GM18907 (cell line): ENCODE results near the gene FBLN5.
"Not testable (repeated sequence)": the region's sequence is repeated elsewhere in the genome, so short reads cannot be mapped to it uniquely, and the experiment has no call there.

ENCODE experiments used
- ATAC-seq: cut with Tn5 transposase; IDR thresholded peaks from one replicate; pipeline ENCODE4 v1.9.1; 2021; ENCODE audit warnings: mild to moderate bottlenecking, moderate library complexity; ENCODE audit not compliant: unreplicated experiment

The FBLN5 gene

DNA sequence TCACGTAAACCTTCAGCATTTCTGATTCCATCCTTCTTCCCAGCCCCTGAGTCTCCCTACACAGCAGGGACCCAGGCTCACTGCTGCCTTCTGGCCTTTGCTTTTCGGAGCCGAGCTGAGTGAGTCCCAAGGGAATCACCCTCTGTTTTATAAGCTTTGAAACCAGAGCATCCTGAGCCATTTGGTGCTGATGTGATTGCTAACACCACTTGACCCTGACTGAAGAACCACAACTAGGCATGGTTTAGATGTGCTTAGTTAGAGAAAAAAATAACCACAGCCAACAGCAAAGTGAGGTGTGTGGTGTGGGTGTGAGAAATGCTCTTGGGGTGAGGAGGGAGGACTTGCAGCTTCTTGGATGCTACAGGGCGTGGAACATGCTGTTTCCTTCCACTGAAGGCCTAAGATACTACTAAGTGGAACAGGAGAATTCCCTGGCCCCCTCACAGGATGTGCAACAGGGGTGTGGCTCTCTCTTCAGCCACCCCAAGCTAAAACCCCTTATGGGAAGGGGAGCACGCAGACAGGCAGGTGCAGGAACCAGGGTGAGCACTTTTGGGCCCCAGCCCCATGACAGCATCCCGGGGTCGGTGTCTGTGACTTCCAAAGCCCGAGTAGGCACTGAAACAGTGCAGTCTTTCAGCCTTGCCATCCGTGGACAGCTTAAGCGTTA, 80.0 kb downstream of the FBLN5 start, which contains the start of gene TC2N:
TC2N (minus strand) TSS at position 221 of the 673 bp plus-strand sequence. CDS start 53,767 bp downstream, outside the sequence.
- ATAC-seq: no peak

- no peak for ATAC-seq
Measured at GRCh38 chr14:91866511-91867295, 80.8 kb downstream of the FBLN5 start.

DNA sequence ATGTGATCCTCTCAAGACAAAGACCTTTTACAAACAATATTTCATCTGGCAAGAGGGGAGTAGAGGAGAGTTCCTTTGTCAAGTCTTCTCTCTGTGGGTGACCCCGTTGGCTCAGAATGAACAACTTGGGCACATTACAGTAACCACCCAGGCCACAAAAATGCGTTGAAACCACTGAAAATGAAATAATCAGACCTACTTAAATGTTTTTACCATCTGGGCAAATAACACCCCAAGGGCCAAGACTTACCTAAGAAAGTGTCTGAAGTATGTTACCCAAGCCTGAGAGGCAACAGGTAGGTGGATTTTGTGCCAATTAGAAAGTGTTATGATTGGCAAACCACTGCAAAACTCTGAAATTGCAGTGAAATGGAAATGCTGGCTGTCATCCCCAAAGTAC, 81.4 kb downstream of the FBLN5 start:
- no peak for ATAC-seq

GRCh38 chr14:91862417-91862816, 85.1 kb downstream of the FBLN5 start:
- no peak for ATAC-seq

GRCh38 chr14:91861091-91861490, 86.4 kb downstream of the FBLN5 start:
- ATAC-seq: no peak

DNA sequence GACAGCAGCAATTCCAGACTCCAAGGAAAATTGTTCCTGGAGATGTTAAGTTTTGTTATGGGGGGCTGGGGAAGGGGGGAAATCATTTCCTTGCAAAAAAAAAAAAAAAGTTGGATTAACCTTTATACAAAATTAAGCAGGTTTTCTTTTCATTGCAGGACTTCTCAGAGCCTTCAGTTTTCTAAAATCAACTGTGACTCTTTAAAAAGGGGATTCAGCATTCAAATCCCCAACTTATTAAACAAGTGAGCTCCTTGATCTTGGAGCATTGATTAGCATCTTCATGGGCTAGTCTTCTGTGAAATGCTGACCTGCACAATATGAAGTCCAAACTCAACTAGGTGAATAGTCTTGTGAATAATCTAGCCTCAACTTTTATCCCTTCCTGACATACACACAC, 87.3 kb downstream of the FBLN5 start:
- no peak for ATAC-seq

GRCh38 chr14:91858536-91859275, 88.8 kb downstream of the FBLN5 start:
- ATAC-seq: peak; percentile 89

DNA sequence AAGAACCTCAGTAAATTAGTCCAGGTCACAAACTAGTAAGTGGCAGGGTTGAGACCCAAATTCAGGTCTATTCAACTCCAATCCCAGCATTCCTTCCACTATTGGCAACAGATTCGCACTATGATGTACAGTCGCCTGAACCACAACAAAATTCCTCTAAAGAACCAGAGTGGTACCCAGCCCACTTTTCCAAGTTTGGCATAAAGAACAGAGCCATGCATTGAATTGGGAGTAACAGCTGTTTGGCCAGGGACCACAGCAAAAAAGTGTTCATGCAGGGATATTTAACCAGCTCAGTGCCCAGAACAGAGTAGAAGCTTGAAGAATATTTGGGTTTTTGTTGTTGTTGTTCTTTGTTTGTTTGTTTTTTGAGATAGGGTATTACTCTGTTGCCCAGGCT, 89.9 kb downstream of the FBLN5 start:
- no peak for ATAC-seq

GRCh38 chr14:91854327-91854934, 93.1 kb downstream of the FBLN5 start:
- no peak for ATAC-seq

DNA sequence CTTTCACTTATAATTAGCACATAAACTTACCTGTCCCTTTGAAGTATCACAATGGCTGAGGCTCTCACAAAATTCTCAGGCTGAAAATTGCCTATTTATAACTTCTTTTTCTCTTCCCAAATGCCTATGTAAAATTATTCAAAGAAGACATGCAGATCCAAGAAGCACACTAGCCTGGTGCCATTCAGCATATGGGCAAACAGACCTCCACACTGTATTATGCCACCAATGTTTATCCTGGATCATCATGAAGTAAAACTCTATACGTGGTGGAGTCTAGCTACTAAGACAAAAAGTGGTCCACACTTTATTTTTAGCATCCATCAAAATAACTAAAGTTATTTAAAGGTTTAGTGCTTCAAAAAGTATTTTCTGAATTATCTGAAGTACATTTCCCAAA, 95.9 kb downstream of the FBLN5 start:
- ATAC-seq: no peak

- ATAC-seq: no peak
Measured at GRCh38 chr14:91848504-91849001, 98.9 kb downstream of the FBLN5 start.

- no peak for ATAC-seq
Measured at GRCh38 chr14:91847693-91848092, 99.8 kb downstream of the FBLN5 start.

GRCh38 chr14:91845652-91846051, 101.8 kb downstream of the FBLN5 start:
- no peak for ATAC-seq

DNA sequence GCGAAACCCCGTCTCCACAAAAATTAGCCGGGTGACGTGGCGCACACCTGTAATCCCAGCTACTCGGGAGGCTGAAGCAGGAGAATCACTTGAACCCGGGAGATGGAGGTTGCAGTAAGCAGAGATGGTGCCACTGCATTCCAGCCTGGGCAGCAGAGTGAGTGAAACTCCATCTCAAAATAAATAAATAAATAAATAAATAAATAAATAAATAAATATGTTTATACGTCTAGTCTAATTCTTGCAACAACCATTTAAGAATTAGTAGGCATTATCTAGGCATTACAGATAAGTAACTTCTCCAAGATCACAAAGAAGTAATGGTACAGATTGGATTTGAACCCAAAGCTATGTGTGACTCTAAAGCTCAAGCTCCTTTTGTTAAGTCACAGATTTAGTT, 102.4 kb downstream of the FBLN5 start:
- ATAC-seq: not testable (repeated sequence)

- no peak for ATAC-seq
Measured at GRCh38 chr14:91844029-91844428, 103.5 kb downstream of the FBLN5 start.

- ATAC-seq: no peak
Measured at GRCh38 chr14:91843437-91843836, 104.1 kb downstream of the FBLN5 start.

DNA sequence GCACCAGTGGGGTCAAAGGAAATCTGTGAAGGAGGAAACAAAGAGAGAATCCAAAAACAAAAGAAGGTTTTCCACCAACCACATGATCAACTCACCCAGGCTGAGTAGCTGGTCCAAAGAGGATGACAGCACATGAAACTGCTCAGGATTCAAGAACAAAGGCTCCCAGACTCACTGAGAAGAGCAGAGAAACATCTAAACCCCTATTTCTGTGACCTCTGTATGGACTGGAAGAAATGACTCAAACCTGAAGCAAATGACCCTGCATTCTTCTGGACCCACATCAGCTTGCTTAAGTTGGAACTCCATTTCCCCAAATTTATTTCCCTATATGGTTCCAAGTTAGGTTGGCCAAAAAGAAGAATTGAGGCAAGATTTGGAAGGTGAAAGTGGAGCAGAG, 106.4 kb downstream of the FBLN5 start:
- ATAC-seq: no peak

- ATAC-seq: no peak
Measured at GRCh38 chr14:91839749-91840148, 107.7 kb downstream of the FBLN5 start.

- no peak for ATAC-seq
Measured at GRCh38 chr14:91837076-91837475, 110.4 kb downstream of the FBLN5 start.

DNA sequence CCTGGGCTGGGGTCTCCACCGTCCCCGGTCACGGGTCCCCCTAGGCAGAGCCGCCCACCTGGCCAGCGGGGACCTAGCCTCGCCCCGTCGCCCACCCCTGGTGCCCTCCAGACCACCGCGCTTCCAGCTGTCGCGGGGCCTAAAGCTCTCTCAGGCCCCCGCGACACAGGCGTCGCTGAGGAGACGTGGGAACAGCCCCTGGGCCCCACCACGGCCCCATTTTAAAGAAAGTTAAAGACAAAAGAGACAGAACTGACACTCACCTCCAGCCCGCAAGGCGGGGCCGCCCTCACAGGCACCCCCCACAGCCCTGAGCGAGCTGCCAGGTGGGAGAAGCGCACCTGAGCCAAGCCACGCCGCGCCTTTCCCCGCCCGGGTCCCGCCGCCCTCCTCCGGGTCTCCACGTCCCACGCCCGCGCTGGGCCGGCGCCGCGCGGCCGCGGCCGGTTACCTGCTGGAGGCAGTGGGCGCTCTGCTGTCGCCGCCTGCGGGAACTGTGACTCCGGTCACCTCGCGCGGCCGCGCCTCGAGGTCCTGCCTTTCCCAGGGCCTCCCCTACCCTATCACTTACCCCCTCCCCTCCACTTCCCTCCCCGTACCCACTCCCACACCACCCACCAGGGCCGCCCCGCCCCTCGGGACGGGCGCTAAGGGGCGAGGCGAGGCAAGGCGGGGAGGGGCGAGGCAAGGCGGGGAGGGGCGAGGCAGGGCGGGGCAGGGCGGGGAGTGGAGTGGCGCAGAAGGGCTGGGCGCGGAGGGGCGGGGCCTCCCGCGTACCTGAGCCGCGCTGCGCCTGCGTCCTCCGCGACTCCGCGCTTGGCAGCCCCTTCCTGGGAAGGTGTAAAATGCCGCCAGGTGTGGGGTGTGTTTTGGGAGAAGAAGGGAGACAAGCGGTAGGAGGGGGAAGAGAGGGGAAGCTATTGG, 111.3 kb downstream of the FBLN5 start:
- peak; percentile 65 for ATAC-seq
